ENCODE data around the gene SLC37A4. TPM values are rescaled to one million over a fixed set of nuclear protein-coding genes. Genes with fewer than 3 reads are reported as not detected.
A peak's percentile ranks its signal among the peaks of the same experiment; 100 is the strongest.

Gene SLC37A4
- polyA plus RNA-seq, 1 of the 3 experiments (the other 2 are of a cell fraction): 21.8 TPM

DNA sequence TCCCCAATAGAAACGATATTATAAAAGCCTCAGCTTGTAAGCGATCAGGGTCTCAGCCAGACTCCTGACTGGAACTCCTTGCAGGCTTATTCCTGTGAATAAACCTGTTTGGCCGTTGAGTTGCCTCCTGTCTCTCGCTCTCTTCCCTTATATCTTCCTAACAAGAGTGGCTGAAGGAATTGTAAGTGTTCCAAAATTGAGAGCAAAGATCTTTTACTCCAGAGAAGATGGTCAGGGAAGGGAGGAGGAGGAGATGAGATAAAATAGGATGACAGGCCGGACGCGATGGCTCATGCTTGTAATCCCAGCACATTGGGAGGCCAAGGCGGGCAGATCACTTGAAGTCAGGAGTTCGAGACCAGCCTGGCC, 1.2 kb upstream of the SLC37A4 start:
- POLR2A ChIA-PET: interaction anchor here (0.9 kb wide), 1 partner anchor 16 kb away, joined by 3 read pairs; no protein-coding TSS in a partner anchor
- no peak overlapping the region for H3K9ac ChIP-seq
- TF ChIP-seq MEF2A (IDR thresholded peaks at IDR 0.05; ENCODE audit: borderline replicate concordance, low read depth): no peak
- no peak for TF ChIP-seq GABPA (IDR thresholded peaks at IDR 0.05; ENCODE audit: low read depth)
- no peaks in the 10 kb centered on the region for H3K79me2 ChIP-seq (ENCODE audit: insufficient read depth)
- no peak overlapping the region for H3K4me3 ChIP-seq (ENCODE audit: low read depth in 2 of 2, low read length in 1 of 2)
- no peaks in the 10 kb centered on the region for H3K9me2 ChIP-seq
- no peak for DNase-seq
- no peaks in the 10 kb centered on the region for H3F3A ChIP-seq (replicated peaks; ENCODE audit: insufficient read depth)
- H4K20me1 ChIP-seq (ENCODE audit: insufficient read depth): no peaks in the 10 kb centered on the region
- no peak overlapping the region for H3K4me2 ChIP-seq
- no peaks in the 10 kb centered on the region for H3K27me3 ChIP-seq (ENCODE audit: insufficient read depth)
- no peaks in the 10 kb centered on the region for H3K9me3 ChIP-seq
- 78% methylated on average over 9 of the region's 9 CpGs for WGBS (ENCODE audit: low lambda C conversion rate)
- H3K36me3 ChIP-seq (replicated peaks in 1 of 2; ENCODE audit: control insufficient read depth in 1 of 2, insufficient read depth in 2 of 2, low read length in 1 of 2): peaks cover 0 to 4% of the 10 kb centered on the region in 2 experiments
- H3K27ac ChIP-seq (ENCODE audit: low read depth in 2 of 2, low read length in 1 of 2): no peak overlapping the region
- peaks cover 5 to 12% of the 10 kb centered on the region in 2 experiments; a peak in 2 of 4 replicates for H3K4me1 ChIP-seq (ENCODE audit: control insufficient read depth in 1 of 2, insufficient read depth in 2 of 2, low read depth in 1 of 2, low read length in 1 of 2)
- CTCF ChIA-PET: interaction anchor here (0.7 to 2.2 kb wide), 7 partner anchors 9 to 365 kb away, joined by 3 to 8 read pairs (median 3); no protein-coding TSS in a partner anchor
- no peak overlapping the region for H2AFZ ChIP-seq (ENCODE audit: low read depth)

DNA sequence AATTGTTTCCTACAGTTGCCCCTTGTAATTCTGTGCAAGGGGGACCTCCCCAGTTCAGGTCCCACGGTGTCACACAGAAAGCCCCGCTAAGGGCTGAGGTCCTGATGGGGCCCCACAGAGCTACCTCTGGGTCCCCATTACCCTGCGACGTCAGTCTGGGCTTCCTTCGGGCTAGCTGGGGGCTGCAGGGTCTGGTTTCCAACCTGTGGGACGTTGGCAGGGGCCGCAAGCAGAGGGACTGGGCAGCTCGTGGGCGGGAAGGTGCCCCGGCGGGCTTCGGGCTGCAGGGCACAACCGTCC, 698 bp downstream of the SLC37A4 start:
- peaks cover 0 to 13% of the 10 kb centered on the region in 2 experiments for H3K36me3 ChIP-seq (replicated peaks in 1 of 2; ENCODE audit: control insufficient read depth in 1 of 2, insufficient read depth in 2 of 2, low read length in 1 of 2)
- 31% methylated on average over 4 of the region's 13 CpGs for WGBS (ENCODE audit: low lambda C conversion rate)
- no peak for DNase-seq
- no peaks in the 10 kb centered on the region for H3K9me3 ChIP-seq
- H3K9me2 ChIP-seq: no peaks in the 10 kb centered on the region
- peak overlapping the region; percentile 58; the same call in 1 of the 2 replicates for H3K9ac ChIP-seq
- ChIA-PET POLR2A (interaction anchor here (1.0 to 2.0 kb wide), 2 partner anchors 11 to 27 kb away, joined by 5 to 6 read pairs; partner anchors contain the start of genes RPS25 and TRAPPC4), CTCF (interaction anchor here (0.7 to 3.0 kb wide), 9 partner anchors 10 to 424 kb away, joined by 3 to 16 read pairs (median 5); partner anchors contain the start of genes HYOU1, RPS25 and TRAPPC4)
- no peaks in the 10 kb centered on the region for H3F3A ChIP-seq (replicated peaks; ENCODE audit: insufficient read depth)
- TF ChIP-seq EP300 (IDR thresholded peaks at IDR 0.05; ENCODE audit: borderline replicate concordance in 1 of 2, low read depth in 1 of 2, low read length in 1 of 2) (no peak), SIN3A (IDR thresholded peaks at IDR 0.05; ENCODE audit: borderline replicate concordance, low read depth, low read length) (no peak)
- TF ChIP-seq, protein P1, sequence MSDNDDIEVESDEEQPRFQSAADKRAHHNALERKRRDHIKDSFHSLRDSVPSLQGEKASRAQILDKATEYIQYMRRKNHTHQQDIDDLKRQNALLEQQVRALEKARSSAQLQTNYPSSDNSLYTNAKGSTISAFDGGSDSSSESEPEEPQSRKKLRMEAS (IDR thresholded peaks at IDR 0.05; ENCODE audit: low read depth): no peak
- TF ChIP-seq, protein P2, sequence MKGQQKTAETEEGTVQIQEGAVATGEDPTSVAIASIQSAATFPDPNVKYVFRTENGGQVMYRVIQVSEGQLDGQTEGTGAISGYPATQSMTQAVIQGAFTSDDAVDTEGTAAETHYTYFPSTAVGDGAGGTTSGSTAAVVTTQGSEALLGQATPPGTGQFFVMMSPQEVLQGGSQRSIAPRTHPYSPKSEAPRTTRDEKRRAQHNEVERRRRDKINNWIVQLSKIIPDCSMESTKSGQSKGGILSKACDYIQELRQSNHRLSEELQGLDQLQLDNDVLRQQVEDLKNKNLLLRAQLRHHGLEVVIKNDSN (IDR thresholded peaks at IDR 0.05; ENCODE audit: borderline replicate concordance, low read depth): no peak
- TF ChIP-seq, protein P3, sequence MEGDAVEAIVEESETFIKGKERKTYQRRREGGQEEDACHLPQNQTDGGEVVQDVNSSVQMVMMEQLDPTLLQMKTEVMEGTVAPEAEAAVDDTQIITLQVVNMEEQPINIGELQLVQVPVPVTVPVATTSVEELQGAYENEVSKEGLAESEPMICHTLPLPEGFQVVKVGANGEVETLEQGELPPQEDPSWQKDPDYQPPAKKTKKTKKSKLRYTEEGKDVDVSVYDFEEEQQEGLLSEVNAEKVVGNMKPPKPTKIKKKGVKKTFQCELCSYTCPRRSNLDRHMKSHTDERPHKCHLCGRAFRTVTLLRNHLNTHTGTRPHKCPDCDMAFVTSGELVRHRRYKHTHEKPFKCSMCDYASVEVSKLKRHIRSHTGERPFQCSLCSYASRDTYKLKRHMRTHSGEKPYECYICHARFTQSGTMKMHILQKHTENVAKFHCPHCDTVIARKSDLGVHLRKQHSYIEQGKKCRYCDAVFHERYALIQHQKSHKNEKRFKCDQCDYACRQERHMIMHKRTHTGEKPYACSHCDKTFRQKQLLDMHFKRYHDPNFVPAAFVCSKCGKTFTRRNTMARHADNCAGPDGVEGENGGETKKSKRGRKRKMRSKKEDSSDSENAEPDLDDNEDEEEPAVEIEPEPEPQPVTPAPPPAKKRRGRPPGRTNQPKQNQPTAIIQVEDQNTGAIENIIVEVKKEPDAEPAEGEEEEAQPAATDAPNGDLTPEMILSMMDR (IDR thresholded peaks at IDR 0.05): no peak
- H3K27ac ChIP-seq (ENCODE audit: low read depth in 2 of 2, low read length in 1 of 2): no peak overlapping the region
- H4K20me1 ChIP-seq (ENCODE audit: insufficient read depth): no peaks in the 10 kb centered on the region
- H3K27me3 ChIP-seq (ENCODE audit: insufficient read depth): no peaks in the 10 kb centered on the region
- no peaks in the 10 kb centered on the region for H3K79me2 ChIP-seq (ENCODE audit: insufficient read depth)
- peaks cover 5 to 12% of the 10 kb centered on the region in 2 experiments; a peak in 2 of 4 replicates for H3K4me1 ChIP-seq (ENCODE audit: control insufficient read depth in 1 of 2, insufficient read depth in 2 of 2, low read depth in 1 of 2, low read length in 1 of 2)
- H2AFZ ChIP-seq (ENCODE audit: low read depth): peak overlapping the region; percentile 88; the same call in 1 of the 2 replicates
- H3K4me3 ChIP-seq (ENCODE audit: low read depth in 2 of 2, low read length in 1 of 2): peak overlapping the region; percentile 76 to 81
- H3K4me2 ChIP-seq: peak overlapping the region; percentile 94
